HG03159 (cell line): ENCODE results near the gene ITPKC.

Source experiments
- ATAC-seq: cut with Tn5 transposase; IDR thresholded peaks from one replicate; pipeline ENCODE4 v1.9.1; 2021; ENCODE audit warnings: mild to moderate bottlenecking, moderate library complexity; ENCODE audit not compliant: unreplicated experiment

ITPKC gene

GRCh38 chr19:40786060-40787037 lies 69.4 kb downstream of the ITPKC start:
- ATAC-seq, result no peak
